Right ventricle myocardium superior (tissue), 1 donor: ENCODE measurements around the gene GAB4. TPM values are rescaled to one million over a fixed set of nuclear protein-coding genes. Genes with fewer than 3 reads are reported as not detected.
"Not testable (repeated sequence)": the region's sequence is repeated elsewhere in the genome, so short reads cannot be mapped to it uniquely, and the experiment has no call there.

Experiments
- ATAC-seq: fragments of 200-7000 bp; cut with Tn5 transposase; one replicate; pipeline ENCODE4 v1.9.1; 2020; ENCODE audit warnings: mild to moderate bottlenecking; ENCODE audit not compliant: poor library complexity
- DNase-seq: peaks from one replicate; pipeline ENCODE4 v3.0.0-alpha.2; 2020
- intact Hi-C: fragments of 100-400 bp; cut with DNase I; formaldehyde crosslinking; loops from one replicate; pipeline ENCODE4 v1.11.2; 2022
- total RNA-seq: library from RNA; stranded (reverse); fragmentation: NEBNext Ultra II Directional; extraction: Animal tissue kit (Norgen Biotek cat#: 25700); gene quantifications from one replicate; pipeline ENCODE4 v1.2.1, GENCODE V29; 2021
- donor health status: DM: no; HTN: yes; CAD: no; lungs with severe emphysema.

The GAB4 gene
- total RNA-seq, 1 donor from 2014 or later = not detected

DNA sequence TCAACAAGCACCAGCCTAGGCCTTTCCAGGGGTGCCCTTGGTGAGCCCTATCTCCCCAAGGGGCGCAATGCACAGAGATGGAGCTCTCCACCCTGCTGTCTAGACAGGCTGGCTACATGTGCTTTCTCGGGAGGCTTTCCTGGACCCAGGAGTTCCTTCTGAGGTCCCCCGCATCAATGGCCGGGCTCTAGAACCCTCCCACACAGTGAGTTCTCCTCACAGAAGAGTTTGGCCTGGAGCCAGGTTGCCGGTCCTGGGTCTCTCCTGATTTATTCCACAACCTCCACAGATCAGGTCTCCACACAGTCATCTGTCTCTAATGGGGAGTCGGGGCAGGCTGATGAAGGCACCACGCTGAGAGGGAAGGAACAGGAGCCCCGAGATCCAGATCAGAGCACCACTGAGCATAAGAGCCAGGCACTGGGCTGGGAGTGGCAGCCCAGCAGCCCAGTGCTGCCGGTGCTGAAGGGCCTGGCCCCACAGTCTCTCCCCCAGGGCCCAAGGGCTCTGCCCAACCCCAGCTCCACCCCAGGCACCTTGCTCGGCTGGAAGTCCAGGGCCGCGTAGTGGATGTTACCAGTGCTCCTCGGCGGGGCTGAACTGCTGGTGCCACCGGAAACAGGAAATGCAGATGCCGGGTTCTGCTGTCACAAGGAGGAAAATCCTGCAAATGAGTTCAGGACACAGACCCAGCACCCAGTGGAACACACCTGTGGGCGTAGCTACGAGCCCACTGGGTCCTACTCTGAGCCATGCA, 44.7 kb downstream of the GAB4 start:
- DNase-seq = no peak
- intact Hi-C loops = no loop called here
- ATAC-seq = no peak

DNA sequence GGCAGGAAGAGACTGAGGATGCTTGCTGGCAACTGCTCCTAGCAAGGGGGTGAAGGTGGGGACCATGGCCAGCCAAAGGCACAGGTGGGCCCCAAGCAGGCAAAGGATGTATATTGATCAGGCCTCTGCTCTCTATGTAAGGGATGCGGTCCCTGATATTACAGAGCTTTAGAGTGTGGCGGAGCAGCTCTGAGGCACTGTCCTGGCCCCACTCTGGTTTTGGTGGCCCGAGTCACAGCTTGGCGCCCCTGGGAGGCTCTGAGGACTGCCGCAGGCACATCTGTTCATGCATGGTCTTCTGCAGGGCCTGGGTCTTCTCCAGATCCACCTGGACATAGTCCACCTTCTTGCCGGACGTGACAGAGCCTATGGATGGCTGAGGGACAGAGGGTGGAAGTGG, 45.5 kb downstream of the GAB4 start:
- DNase-seq (no peak), ATAC-seq (no peak)
- intact Hi-C loops = no loop called here

DNA sequence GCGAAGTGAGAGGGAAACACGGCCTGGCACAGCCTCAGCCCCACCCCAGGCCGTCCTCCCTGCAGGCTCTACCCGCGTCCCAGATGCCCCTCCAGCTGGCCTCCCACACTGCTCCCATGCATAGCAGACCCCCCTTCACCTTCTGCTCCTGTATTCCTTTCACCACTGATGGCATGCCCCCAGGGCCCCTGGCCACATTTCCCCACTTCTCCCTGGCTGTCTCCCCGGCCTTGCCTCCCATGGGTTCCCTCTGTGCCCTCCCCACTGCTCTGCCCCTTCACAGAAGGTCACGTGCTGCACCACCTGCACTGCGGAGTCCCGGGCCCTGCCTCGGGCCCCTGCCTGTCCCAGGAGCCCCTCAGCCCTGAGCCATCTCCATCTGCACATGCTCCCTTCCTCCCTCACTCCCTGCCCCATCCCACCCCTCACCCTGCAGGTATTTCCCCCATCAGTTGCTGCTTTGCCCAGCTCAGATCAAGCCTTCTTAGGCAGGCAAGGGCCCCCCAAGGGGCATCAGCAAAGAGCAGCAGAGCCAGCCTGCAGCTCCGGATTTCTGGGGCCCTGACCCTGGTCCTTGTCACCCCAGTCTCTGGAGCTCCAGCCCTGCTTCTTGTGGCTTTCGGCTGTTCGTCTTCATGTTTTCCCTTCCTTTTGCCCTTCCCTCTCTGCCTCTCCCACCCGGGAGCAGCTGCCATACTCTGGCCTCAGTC, 46.4 kb downstream of the GAB4 start:
- DNase-seq (no peak), ATAC-seq (no peak)
- intact Hi-C loops = no loop called here

DNA sequence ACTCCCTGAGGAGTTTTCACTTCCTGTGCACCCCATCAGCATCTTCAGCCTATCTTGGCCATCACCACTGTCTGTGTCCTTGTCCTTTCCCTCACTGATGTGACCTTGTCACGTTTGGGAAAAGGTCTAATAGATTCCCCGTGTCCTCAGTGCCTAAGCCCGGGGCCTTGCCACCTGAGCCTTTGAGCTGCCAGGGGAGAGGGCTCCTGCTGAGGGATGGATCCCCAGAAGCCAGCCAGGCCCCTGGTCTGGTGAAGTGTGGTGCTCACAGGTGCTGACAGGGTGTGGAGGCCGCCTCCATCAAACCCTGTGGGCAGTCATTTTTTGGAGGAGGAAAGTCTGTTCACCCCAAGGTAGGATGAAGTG, 47.2 kb downstream of the GAB4 start:
- ATAC-seq (no peak), DNase-seq (no peak)
- intact Hi-C loops = no loop called here

DNA sequence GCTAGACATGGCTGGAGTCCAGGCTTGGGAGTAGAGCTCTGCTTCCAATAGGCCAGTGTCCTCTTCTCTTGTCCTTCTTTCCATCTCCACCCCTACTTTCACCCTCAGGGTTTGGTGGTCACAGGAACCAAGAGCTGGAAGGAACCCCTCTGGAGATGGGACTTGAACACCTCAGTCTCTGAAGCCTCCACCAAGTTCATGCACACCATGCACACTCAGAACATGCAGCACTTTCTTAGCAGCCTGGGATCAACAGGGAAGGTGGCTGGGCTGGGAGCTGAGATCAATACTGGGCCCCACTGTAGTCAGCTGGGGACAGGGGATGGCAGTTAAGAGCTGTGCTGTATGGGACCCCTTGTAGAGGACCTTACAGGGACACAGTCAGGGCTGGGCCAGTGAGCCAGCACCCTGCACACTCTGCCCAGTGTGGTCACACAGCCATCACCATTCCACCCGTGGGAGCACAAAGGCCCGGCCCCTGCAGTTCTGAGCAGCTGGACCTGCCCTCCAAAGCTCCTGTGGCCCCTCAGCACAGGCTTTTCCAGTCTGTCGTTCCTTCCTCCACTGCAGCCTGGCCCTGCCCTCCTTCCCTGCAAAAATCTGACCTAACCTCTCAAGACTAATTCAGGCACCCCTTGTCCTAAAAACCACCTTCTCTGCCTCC, 47.7 kb downstream of the GAB4 start:
- intact Hi-C loops = no loop called here
- no peak for DNase-seq
- no peak for ATAC-seq

- no peak for DNase-seq
- intact Hi-C loops = no loop called here
Observed at GRCh38 chr22:16959345-16959930, 48.6 kb downstream of the GAB4 start.

DNA sequence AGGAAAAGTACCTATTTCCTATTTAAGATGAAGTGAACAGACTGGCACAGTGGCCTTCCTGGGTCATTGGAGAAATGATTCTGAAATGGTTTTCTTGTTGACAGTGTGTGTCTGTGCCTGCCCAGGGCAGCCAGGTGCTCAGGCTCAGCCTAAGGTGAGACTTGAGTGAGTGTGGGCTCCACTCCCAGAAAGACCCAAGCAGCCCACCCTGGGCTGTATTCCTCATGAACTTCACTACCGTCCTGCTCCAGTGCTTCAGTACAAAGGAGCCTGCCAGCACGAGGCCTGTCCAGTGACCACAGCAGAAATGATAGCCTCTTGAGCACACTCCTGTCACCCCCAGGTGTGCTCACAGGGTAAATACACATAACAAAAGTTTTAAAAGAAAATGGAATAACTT, 49.5 kb downstream of the GAB4 start:
- ATAC-seq = no peak
- intact Hi-C loops = no loop called here
- DNase-seq = no peak

More at GRCh38 chr22:16959345-16959930, 48.6 kb downstream of the GAB4 start:
- no peak for ATAC-seq

- DNase-seq (no peak), ATAC-seq (no peak)
- intact Hi-C loops = no loop called here
Observed at GRCh38 chr22:16957781-16958180, 50.2 kb downstream of the GAB4 start.

DNA sequence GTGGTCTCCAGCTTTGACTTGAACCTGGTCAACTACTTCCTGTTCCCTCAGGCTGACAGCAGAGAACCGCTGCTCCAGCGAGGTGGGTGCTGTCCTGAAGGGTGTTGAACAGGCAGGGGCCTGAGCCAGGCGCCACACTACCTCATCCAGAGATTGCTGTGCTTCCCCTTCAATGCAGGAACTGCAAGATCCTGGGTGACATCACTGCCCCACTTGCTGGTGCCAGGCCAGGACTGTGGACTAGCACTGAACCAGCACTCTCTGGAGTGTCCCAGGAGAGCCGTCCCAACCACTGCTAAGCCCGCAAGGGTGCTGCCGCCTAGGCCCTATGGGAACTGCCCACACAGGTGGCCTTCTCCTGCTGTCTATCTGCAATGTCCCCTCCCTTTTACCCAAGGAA, 51.7 kb downstream of the GAB4 start:
- no peak for ATAC-seq
- intact Hi-C loops = no loop called here

GRCh38 chr22:16955678-16956210, 52.3 kb downstream of the GAB4 start:
- intact Hi-C loops = no loop called here
- no peak for ATAC-seq
- no peak for DNase-seq

More for the DNA sequence above, 51.7 kb downstream of the GAB4 start:
- DNase-seq = no peak

- intact Hi-C loops = no loop called here
- ATAC-seq (no peak), DNase-seq (no peak)
Observed at GRCh38 chr22:16955081-16955480, 52.9 kb downstream of the GAB4 start.

GRCh38 chr22:16954060-16954403, 54.0 kb downstream of the GAB4 start:
- no peak for ATAC-seq
- intact Hi-C loops = no loop called here
- DNase-seq = no peak

GRCh38 chr22:16953206-16954059, 54.6 kb downstream of the GAB4 start:
- DNase-seq = no peak
- intact Hi-C loops = no loop called here
- ATAC-seq = no peak

DNA sequence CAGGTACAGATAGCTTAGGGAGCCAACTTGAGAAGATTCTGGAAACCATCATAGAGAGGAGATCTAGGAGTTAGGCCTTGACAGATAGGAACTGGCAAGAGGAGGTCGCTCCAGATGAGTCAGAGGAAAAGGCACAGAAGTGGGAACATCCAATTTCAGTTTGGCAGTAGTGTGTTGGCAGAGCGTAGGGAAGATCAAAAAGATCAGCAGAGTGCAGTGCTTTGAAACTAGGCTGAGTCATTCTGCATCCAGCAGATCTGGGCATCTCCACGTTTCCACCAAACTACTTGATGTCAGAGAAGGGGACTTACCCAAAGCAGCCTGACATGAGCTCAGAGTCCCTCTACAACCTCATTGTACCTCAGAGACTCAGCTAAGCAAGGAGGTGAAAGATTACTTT, 58.5 kb downstream of the GAB4 start:
- intact Hi-C loops = no loop called here
- DNase-seq (no peak), ATAC-seq (no peak)

- ATAC-seq = no peak
- intact Hi-C loops = no loop called here
- no peak for DNase-seq
Observed at GRCh38 chr22:16937811-16938210, 70.2 kb downstream of the GAB4 start.

GRCh38 chr22:16937209-16937608, 70.8 kb downstream of the GAB4 start:
- ATAC-seq, DNase-seq, intact Hi-C loops: not testable (repeated sequence)

GRCh38 chr22:16936625-16937024, 71.4 kb downstream of the GAB4 start:
- ATAC-seq (no peak), DNase-seq (no peak)
- intact Hi-C loops = no loop called here

- ATAC-seq (no peak), DNase-seq (no peak)
- intact Hi-C loops = no loop called here
Observed at GRCh38 chr22:16935209-16935608, 72.8 kb downstream of the GAB4 start.
